ENCODE results near the gene IGSF8.
A peak's percentile ranks its signal among the peaks of the same experiment; 100 is the strongest.

Gene IGSF8

DNA sequence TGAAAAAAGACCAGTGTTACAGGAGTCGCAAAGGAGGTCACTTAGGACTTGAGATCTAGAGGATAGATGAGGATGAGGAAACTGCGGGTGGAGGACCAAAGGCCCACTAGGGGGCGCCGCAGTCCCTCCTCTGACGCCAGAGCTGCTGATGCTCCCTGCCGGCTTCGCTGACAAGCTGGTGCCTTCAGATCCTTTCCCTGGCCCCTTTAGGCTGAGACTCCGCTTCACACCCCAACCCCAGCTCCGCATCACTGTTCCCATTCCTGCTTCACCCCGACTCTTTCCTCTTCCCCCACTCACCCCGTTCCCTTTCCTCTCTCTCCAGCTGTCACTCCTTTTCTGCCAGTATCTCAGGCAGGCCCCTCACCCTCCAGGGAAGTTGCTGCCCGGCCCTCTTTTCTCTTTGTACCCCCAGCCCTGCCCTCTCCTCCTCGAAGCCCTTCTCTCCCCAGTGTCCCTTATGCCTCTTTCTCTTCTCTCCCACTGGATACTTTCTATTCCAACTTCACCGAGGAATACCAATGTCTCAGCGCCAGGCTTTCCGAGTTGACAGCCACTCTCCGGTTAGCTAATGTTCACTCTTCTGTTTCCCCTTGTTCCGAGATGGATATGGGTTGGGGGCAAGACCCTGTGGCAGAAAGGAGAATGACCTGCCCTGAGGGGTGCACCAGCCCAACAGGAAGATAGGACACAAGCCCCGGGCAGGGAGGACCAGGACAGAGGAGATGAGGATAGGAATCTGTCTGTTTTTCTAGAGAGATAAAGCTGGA is 12.5 kb downstream of the IGSF8 start:
- DNase-seq: peak; percentile 80 to 91

- no peak for DNase-seq
Observed at GRCh38 chr1:160084771-160085321, 13.6 kb downstream of the IGSF8 start.

DNA sequence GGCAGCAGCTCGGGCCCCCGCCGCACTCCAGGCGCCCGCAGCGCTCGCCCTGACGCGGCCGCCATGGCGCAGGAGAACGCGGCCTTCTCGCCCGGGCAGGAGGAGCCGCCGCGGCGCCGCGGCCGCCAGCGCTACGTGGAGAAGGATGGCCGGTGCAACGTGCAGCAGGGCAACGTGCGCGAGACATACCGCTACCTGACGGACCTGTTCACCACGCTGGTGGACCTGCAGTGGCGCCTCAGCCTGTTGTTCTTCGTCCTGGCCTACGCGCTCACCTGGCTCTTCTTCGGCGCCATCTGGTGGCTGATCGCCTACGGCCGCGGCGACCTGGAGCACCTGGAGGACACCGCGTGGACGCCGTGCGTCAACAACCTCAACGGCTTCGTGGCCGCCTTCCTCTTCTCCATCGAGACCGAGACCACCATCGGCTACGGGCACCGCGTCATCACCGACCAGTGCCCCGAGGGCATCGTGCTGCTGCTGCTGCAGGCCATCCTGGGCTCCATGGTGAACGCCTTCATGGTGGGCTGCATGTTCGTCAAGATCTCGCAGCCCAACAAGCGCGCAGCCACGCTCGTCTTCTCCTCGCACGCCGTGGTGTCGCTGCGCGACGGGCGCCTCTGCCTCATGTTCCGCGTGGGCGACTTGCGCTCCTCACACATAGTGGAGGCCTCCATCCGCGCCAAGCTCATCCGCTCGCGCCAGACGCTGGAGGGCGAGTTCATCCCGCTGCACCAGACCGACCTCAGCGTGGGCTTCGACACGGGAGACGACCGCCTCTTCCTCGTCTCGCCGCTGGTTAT is 14.2 kb downstream of the IGSF8 start:
- no peak for DNase-seq

DNA sequence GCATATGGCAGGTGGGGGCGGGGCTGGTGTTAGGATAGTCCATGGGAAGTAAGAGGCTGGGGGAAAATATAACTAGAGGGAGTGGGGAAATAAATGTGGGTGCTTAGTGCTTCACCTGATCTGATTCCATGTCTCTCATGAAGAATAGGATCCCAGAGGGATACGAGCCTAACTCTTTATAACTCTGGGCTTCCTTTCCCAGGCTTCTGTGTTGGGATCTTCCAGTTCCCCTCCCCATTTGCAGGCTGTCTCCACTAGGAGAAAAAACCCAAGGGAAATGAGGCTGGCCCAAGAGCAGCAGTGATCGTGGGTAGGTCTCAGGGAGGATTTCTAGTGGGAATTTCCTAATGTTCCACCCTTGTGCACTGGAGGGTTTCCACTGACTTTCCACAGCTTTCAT is 15.5 kb downstream of the IGSF8 start:
- no peak for DNase-seq

- DNase-seq: no peak
Observed at GRCh38 chr1:160082487-160082886, 15.9 kb downstream of the IGSF8 start.

- DNase-seq: peak; percentile 76 to 92
Observed at GRCh38 chr1:160081261-160081936, 17.0 kb downstream of the IGSF8 start, which contains the start of gene KCNJ9. TSS of gene KCNJ9 (plus strand) at chr1:160081538. CDS start at chr1:160084031, 2,493 bp downstream.

DNA sequence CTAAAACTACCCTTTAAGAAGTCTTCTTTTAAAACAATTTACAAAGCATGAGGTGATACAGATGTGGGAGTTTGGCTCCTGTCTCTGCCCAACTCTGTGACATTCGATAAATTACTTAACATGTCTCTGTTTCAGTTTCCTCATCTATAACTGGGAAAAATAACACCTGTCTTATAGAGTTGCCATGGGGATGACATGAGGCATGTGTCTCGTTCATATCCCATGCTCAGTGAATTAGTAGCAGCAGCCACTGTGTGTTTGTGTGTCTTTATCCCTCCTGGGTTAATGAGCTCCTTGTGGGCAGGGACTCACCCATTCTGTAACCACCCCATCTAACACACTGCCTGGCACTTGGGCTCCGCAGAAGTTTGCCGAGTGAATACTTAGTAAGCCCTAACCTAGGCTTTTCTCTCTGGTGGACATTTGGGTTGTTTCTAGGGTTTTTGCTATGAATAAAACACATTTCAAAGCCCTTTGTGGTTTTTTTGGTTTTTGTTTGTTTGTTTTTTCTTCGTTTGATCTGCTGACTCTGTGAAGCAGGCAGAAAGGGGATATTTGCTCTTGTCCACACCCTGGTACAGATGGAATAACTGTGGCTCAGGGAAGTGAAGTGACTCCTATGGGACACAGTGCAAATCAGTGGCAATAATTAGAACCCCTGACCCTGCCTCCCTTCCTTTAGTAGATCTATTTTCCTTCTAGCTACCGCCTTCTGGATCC is 17.9 kb downstream of the IGSF8 start:
- no peak for DNase-seq

DNA sequence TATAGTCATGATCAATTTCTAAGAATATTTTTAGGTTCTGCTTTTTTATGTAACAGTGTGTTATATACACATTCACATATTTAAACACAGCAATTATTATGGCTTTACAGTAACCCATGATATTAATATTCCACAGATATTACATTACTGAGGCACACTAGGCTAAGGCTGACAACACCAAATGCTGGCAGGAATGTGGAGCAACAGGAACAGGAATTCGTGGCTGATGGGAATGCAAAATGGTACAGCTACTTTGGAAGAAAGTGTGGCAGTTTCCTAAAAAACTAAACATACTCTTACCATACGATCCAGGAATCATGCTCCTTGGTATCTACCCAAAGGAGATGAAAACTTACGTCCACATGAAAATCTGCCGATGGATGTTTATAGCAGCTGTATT is 19.0 kb downstream of the IGSF8 start:
- no peak for DNase-seq

- peak; percentile 65 to 67 for DNase-seq
Observed at GRCh38 chr1:160078512-160079195, 19.8 kb downstream of the IGSF8 start.

DNA sequence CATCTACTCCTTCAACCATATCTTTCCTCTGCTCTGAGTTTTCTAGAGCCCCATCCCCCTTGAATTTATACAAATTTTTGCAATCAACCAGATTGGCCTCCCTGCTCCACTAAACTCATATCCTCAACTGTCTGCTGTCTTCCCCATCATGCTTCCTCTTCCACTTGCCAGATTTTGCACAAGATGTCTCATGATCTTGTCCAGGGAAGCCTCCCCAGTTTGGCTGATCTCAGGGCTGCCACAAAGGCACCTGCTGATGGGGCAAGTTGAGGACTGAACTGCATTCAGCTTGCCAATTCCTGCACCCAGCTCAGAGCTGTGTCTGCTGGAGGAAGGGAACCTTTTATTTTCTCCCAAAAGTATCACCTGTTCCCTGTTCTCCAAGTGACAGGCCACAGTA is 20.9 kb downstream of the IGSF8 start:
- DNase-seq: no peak

DNA sequence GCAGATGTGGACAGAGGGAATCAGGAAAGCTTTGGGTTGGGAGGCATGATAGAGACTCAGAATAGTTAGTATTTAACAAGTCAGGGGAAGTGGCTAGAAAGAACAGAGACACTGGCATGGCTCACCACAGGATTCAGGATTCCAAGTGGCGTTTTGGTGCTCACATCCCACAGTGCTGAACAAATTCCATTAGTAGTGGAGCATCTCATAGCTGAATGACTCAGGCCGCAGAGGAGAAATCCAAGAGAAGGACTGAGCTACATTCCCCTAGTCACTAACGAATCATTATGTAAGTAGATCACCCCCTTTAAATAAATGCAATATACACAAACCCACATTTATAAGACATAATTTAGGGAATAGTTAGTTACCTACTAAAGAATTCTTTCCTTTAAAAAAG is 22.1 kb downstream of the IGSF8 start:
- no peak for DNase-seq

- no peak for DNase-seq
Observed at GRCh38 chr1:160075836-160076235, 22.6 kb downstream of the IGSF8 start.

DNA sequence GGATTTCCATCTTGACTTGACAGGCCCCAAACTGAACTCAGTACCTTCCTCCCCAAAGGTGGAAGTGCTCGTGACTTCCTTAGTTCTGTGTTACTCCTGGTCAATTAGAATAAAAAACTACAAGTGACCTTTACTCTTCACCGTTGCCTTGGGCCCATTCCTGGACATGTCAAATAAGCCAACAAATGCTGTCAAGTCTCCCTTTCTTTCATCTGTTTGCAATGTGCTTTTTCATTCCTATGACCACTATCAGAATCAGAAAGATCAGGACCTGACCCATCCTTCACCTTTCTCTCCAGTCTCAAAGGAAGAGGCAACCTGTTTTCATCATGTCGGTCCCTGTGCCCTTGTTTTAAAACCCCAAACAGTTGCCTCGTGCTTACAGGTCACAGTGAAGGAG is 23.6 kb downstream of the IGSF8 start:
- no peak for DNase-seq

GRCh38 chr1:160071289-160071688 is 27.1 kb downstream of the IGSF8 start:
- DNase-seq: no peak

- peak; percentile 88 to 94 for DNase-seq
Observed at GRCh38 chr1:160070243-160071163, 27.9 kb downstream of the IGSF8 start.

DNA sequence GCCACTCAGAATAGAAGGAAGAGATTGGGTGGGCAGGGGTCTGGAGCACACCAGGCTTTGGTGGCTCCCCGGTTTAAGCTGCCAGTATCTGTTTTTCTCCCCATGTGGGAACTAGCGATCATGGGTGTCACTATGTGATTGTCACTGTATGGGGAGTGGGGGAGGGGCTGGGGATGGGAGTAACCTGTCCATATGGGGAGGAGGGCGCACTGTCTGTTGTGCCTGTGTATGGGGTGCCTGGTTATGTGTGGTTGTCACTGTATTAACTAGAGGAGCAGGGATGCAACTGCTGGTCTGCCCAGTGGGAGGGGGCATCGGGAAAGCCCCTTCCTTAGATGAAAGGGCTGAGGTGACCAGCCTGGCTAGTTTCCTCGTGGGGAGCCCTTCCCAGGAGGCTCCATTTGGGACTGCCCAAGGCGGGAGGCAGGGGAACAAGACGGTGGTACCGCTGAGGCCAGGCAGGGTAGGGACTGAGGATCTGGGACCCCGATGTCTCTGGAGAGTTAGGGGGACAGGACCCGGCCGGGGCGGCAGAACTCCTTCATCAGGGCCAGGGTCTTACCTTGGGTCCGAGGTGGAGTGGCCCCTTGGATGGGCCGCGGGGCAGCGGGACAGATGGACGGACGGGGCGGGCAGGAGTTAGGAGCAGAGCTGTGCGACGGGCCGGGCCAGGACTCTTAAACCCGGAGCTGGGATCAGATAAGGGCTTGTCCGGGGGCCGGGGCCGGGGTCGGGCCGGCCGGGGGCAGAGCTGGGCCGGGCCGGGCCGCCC is 28.8 kb downstream of the IGSF8 start, which contains the start of gene KCNJ10:
Gene KCNJ10 (minus strand): TSS at position 701 of the 772 bp plus-strand sequence. CDS start 27,628 bp downstream, outside the sequence.
- DNase-seq: no peak

DNA sequence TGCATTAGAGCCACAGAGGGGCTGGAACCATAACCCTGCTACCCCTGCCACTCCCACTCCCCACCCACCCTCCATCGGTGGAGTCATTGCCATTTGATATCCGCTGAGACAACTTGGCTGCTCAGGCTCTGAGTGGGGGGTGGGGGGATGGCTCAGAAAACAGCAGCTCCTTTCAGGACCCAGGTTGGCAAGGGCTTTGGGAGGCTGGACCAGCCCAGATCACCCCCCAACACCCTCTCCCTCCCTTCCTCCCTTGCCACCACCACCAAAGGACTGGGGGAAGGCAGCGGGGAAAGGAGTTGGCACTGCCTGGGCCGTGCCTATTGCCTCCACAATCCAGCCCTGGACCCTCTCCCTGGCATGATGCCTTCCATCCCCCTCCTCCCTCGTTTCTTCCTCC is 30.2 kb downstream of the IGSF8 start:
- DNase-seq: peak; percentile 88 to 90

GRCh38 chr1:160066829-160067745 is 31.3 kb downstream of the IGSF8 start:
- peak; percentile 28 to 45 for DNase-seq

DNA sequence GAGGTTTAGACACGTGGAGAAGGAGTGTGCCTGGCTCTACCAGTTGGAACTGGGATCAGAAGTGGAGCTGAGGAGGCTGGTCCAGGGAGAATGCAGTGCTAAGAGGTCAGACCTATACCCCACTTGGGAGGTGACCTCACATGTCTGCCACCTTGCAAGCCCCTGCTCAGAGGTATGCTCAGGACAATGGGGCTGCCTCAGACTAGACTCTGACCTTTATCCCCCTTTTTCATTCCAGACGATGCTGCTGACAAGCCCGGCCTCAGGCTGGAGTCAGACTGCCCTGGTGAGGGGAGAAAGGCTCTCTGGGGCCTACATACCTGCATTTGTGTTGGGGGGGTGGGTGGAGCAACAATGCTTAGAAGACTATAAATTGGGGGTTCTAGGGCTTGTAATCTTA is 33.7 kb downstream of the IGSF8 start:
- DNase-seq: no peak

Data from hippocampal formation (tissue), 2 donors.